IMR-90 (cell line): Measurements from ENCODE around the gene GAREM2. TPM values are rescaled to one million over a fixed set of nuclear protein-coding genes. Genes with fewer than 3 reads are reported as not detected.

Source experiments
- ATAC-seq: fragments of 200-7000 bp; cut with Tn5 transposase; 2 replicates; pipeline ENCODE4 v1.9.1; 2020; ENCODE audit warnings: low read depth, mild to moderate bottlenecking, moderate library complexity
- BruUV-seq: library from RNA; stranded (reverse); fragments of 400-500 nt; replicated peaks from 2 replicates; lab custom pipeline; 2021; lab: Mats Ljungman, UMichigan
- CTCF ChIA-PET: fragments of 300-600 bp; formaldehyde crosslinking; extraction: SDS; loops from one replicate; lab custom pipeline; 2021; ENCODE audit warnings: antibody characterized with exemption; lab: Yijun Ruan, JAX
- POLR2A ChIA-PET: fragments of 300-600 bp; sonication (Branson Sonifier 250); formaldehyde crosslinking; loops from one replicate; lab custom pipeline; 2022; ENCODE audit warnings: antibody characterized with exemption; ENCODE audit not compliant: unreplicated experiment; lab: Charles Lee
- DNase-seq: peaks from one replicate; pipeline ENCODE4 v3.0.0; 2013
- H2AFZ ChIP-seq: replicated peaks from 2 replicates; pipeline ENCODE3; 2013; ENCODE audit warnings: low read length, mild to moderate bottlenecking; ENCODE audit not compliant: poor library complexity
- H2AK5ac ChIP-seq: 2 replicates; pipeline ENCODE4 v1.6.1; 2013; ENCODE audit warnings: low read depth, low read length, inconsistent platforms
- H2AK9ac ChIP-seq: replicated peaks from 2 replicates; pipeline ENCODE3; 2013; ENCODE audit warnings: mild to moderate bottlenecking, low read depth, low read length, moderate library complexity; ENCODE audit not compliant: poor library complexity
- H2BK120ac ChIP-seq: 2 replicates; pipeline ENCODE4 v1.6.1; 2013; ENCODE audit warnings: low read depth, low read length, inconsistent platforms
- H2BK15ac ChIP-seq: 3 replicates; pipeline ENCODE4 v1.6.1; 2013; ENCODE audit warnings: low read depth, low read length, inconsistent platforms
- H2BK20ac ChIP-seq: 2 replicates; pipeline ENCODE4 v1.6.1; 2013; ENCODE audit warnings: low read depth, mild to moderate bottlenecking, inconsistent platforms, low read length, moderate library complexity
- H2BK5ac ChIP-seq: 2 replicates; pipeline ENCODE4 v1.6.1; 2013; ENCODE audit warnings: mild to moderate bottlenecking, low read depth, low read length, inconsistent platforms; ENCODE audit not compliant: poor library complexity, severe bottlenecking
- H3K14ac ChIP-seq: replicated peaks from 2 replicates; pipeline ENCODE4 v1.6.1; 2013; ENCODE audit warnings: low read depth, low read length, inconsistent platforms
- H3K18ac ChIP-seq: 2 replicates; pipeline ENCODE4 v1.6.1; 2013; ENCODE audit warnings: low read depth, low read length, control low read depth
- H3K23ac ChIP-seq: 2 replicates; pipeline ENCODE4 v1.6.1; 2013; ENCODE audit warnings: low read depth, low read length, inconsistent platforms
- H3K27ac ChIP-seq: 2 replicates; pipeline ENCODE4 v1.5.1; 2013; ENCODE audit warnings: mild to moderate bottlenecking, control low read depth, low read length; ENCODE audit not compliant: insufficient read depth
- H3K27me3 ChIP-seq: 2 replicates; pipeline ENCODE4 v1.6.1; 2013; ENCODE audit warnings: low read length; ENCODE audit not compliant: control insufficient read depth, insufficient read depth
- H3K36me3 ChIP-seq: 2 replicates; pipeline ENCODE4 v1.6.1; 2013; ENCODE audit warnings: low read length, mixed read lengths; ENCODE audit not compliant: control insufficient read depth, insufficient read depth
- H3K4ac ChIP-seq: 2 replicates; pipeline ENCODE4 v1.6.1; 2013; ENCODE audit warnings: low read depth, low read length, inconsistent platforms
- H3K4me1 ChIP-seq: 2 replicates; pipeline ENCODE4 v1.6.1; 2013; ENCODE audit warnings: low read length, mixed read lengths; ENCODE audit not compliant: control insufficient read depth, insufficient read depth
- H3K4me2 ChIP-seq: 2 replicates; pipeline ENCODE4 v1.6.1; 2013; ENCODE audit warnings: low read depth, mild to moderate bottlenecking, control low read depth, low read length, moderate library complexity
- H3K4me3 ChIP-seq: 2 replicates; pipeline ENCODE4 v1.5.1; 2013; ENCODE audit warnings: low read depth, mild to moderate bottlenecking, control low read depth, low read length, moderate library complexity; ENCODE audit not compliant: insufficient read depth
- H3K56ac ChIP-seq: 2 replicates; pipeline ENCODE4 v1.6.1; 2013; ENCODE audit warnings: low read length, inconsistent platforms; ENCODE audit not compliant: insufficient read depth; ENCODE audit errors: extremely low read depth
- H3K79me1 ChIP-seq, 2 experiments: 2 replicates each; pipeline ENCODE4 v1.6.1; 2013; ENCODE audit warnings: low read length in 2 of 2, inconsistent platforms in 1 of 2, low read depth in 1 of 2
- H3K9ac ChIP-seq: 2 replicates; pipeline ENCODE4 v1.6.1; 2013; ENCODE audit warnings: low read depth, low read length, control low read depth
- H3K9me1 ChIP-seq: 2 replicates; pipeline ENCODE4 v1.6.1; 2013; ENCODE audit warnings: low read length, inconsistent platforms; ENCODE audit not compliant: insufficient read depth
- H3K9me3 ChIP-seq: 2 replicates; pipeline ENCODE4 v1.6.1; 2013; ENCODE audit warnings: low read length; ENCODE audit not compliant: control insufficient read depth, insufficient read depth
- H4K20me1 ChIP-seq: 2 replicates; pipeline ENCODE4 v1.6.1; 2013; ENCODE audit warnings: low read length, inconsistent platforms; ENCODE audit not compliant: insufficient read depth
- H4K5ac ChIP-seq: 2 replicates; pipeline ENCODE4 v1.6.1; 2013; ENCODE audit warnings: mild to moderate bottlenecking, low read depth, low read length, control low read depth
- H4K8ac ChIP-seq, 2 experiments: 2 replicates each; pipeline ENCODE4 v1.6.1; 2013; ENCODE audit warnings: low read depth in 2 of 2, low read length in 2 of 2, control low read depth in 1 of 2, inconsistent platforms in 1 of 2
- H4K91ac ChIP-seq: 2 replicates; pipeline ENCODE4 v1.6.1; 2013; ENCODE audit warnings: low read depth, low read length, inconsistent platforms; ENCODE audit not compliant: insufficient read depth
- BHLHE40 ChIP-seq: fragments of 150-350 bp; IDR thresholded peaks from 2 replicates; pipeline ENCODE4 v1.6.1; 2016; ENCODE audit warnings: mild to moderate bottlenecking, low read depth, low read length
- CHD1 ChIP-seq: IDR thresholded peaks from 2 replicates; pipeline ENCODE4 v1.6.1; 2012; ENCODE audit warnings: low read depth, low read length, improper control_type of control experiment
- MXI1 ChIP-seq: IDR thresholded peaks from 2 replicates; pipeline ENCODE4 v1.6.1; 2012; ENCODE audit warnings: low read depth, mild to moderate bottlenecking, low read length, moderate library complexity, borderline replicate concordance
- POLR2A ChIP-seq: IDR thresholded peaks from 2 replicates; pipeline ENCODE4 v1.6.1; 2012; ENCODE audit warnings: mild to moderate bottlenecking, low read depth, low read length
- RAD21 ChIP-seq: IDR thresholded peaks from 2 replicates; pipeline ENCODE4 v1.6.1; 2012; ENCODE audit warnings: low read length, improper control_type of control experiment
- RFX5 ChIP-seq: IDR thresholded peaks from 2 replicates; pipeline ENCODE4 v1.8.0; 2012; ENCODE audit warnings: low read depth, mild to moderate bottlenecking, low read length, moderate library complexity
- SMC3 ChIP-seq: fragments of 150-350 bp; IDR thresholded peaks from 2 replicates; pipeline ENCODE4 v1.6.1; 2016; ENCODE audit warnings: low read depth, mild to moderate bottlenecking, antibody characterized with exemption, low read length, moderate library complexity
- WGBS, 2 experiments: methylation state at CpG; one replicate each; pipeline versions ENCODE4 v1.1.5 to v1.1.7; 2013; ENCODE audit warnings: missing lambda C conversion rate in 2 of 2; ENCODE audit not compliant: insufficient read length in 1 of 2; ENCODE audit errors: extremely low coverage in 2 of 2; 5-methylcytosine and 5-hydroxymethylcytosine counted together
- dilution Hi-C: fragments of 300-500 bp; cut with HindIII; formaldehyde crosslinking; loops from one replicate; pipeline ENCODE4 v1.14.3; 2018; ENCODE audit warnings: low sequenced_read_pairs; ENCODE audit not compliant: unreplicated experiment
- in situ Hi-C: fragments of 300-500 bp; cut with MboI; formaldehyde crosslinking; loops from 3 replicates; pipeline ENCODE4 v1.14.3; 2019; ENCODE audit warnings: low sequenced_read_pairs, inconsistent platforms, mixed read lengths
- intact Hi-C: fragments of 100-400 bp; cut with micrococcal nuclease; formaldehyde crosslinking; loops from 2 replicates; pipeline ENCODE4 v1.10.0; 2022
- polyA plus RNA-seq, 3 experiments: library from polyadenylated mRNA; depleted of rRNA; stranded (reverse); fragments of >200 nt; gene quantifications; 2 replicates each; pipeline ENCODE4 v1.2.3, GENCODE V29; 2012; ENCODE audit warnings: low replicate concordance in 1 of 3
- total RNA-seq: library from RNA; depleted of rRNA; stranded (reverse); fragments of >200 nt; gene quantifications from 2 replicates; pipeline ENCODE4 v1.2.3, GENCODE V29; 2012
- TF ChIP-seq, protein P1 (sequence below): fragments of 150-350 bp; IDR thresholded peaks from 2 replicates; pipeline ENCODE4 v1.6.1; 2017; ENCODE audit warnings: mild to moderate bottlenecking, antibody characterized with exemption, low read length, low read depth
- TF ChIP-seq, protein P2 (sequence below): conservative IDR thresholded peaks from 2 replicates; pipeline ENCODE4 v1.5.1; 2012; ENCODE audit warnings: mild to moderate bottlenecking, low read depth, low read length, improper control_type of control experiment

The GAREM2 gene
- total and polyA plus RNA-seq, 2 of the 4 experiments (the other 2 are of a cell fraction) = 0.36 to 1.8 TPM

DNA sequence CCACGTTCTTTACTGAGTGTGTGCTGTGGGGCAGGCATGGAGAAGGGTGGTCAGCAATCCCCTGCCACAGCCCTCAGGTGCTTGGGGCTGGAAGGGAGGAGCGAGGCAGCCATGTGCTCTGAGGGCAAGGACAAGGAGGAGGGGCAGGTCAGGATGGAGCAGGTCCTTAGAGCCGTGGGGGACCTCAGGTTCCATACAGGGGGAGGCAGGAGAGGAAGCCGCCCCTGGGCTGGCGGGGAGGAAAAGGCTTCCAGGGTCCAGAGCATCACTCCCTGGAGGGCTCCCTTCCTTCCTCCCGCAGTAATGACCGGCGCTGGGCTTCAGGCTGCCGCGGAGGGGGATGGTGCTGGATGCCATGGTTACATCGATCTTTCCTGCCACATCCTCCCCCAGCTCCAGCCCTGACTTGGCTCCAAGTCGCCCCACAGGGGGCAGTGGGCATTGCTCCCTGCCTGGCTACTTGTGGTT is 6.6 kb downstream of the GAREM2 start:
- CTCF ChIA-PET = no interaction called here
- H3K18ac ChIP-seq = no peak overlapping the region
- intact Hi-C loops = no loop called here
- TF ChIP-seq, protein P1, sequence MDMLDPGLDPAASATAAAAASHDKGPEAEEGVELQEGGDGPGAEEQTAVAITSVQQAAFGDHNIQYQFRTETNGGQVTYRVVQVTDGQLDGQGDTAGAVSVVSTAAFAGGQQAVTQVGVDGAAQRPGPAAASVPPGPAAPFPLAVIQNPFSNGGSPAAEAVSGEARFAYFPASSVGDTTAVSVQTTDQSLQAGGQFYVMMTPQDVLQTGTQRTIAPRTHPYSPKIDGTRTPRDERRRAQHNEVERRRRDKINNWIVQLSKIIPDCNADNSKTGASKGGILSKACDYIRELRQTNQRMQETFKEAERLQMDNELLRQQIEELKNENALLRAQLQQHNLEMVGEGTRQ = no peak
- TF ChIP-seq BHLHE40 (no peak), RAD21 (no peak), SMC3 (no peak), RFX5 (no peak), POLR2A (no peak), CHD1 (no peak), MXI1 (no peak)
- TF ChIP-seq, protein P2, sequence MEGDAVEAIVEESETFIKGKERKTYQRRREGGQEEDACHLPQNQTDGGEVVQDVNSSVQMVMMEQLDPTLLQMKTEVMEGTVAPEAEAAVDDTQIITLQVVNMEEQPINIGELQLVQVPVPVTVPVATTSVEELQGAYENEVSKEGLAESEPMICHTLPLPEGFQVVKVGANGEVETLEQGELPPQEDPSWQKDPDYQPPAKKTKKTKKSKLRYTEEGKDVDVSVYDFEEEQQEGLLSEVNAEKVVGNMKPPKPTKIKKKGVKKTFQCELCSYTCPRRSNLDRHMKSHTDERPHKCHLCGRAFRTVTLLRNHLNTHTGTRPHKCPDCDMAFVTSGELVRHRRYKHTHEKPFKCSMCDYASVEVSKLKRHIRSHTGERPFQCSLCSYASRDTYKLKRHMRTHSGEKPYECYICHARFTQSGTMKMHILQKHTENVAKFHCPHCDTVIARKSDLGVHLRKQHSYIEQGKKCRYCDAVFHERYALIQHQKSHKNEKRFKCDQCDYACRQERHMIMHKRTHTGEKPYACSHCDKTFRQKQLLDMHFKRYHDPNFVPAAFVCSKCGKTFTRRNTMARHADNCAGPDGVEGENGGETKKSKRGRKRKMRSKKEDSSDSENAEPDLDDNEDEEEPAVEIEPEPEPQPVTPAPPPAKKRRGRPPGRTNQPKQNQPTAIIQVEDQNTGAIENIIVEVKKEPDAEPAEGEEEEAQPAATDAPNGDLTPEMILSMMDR = no peak
- ATAC-seq (no peak), DNase-seq (no peak)
- no peak overlapping the region for H3K27ac ChIP-seq
- dilution Hi-C loops = no loop called here
- H3K9me1 ChIP-seq = no peaks in the 10 kb centered on the region
- peak overlapping the region; percentile 45; the same call in 1 of the 2 replicates for H3K23ac ChIP-seq
- H3K4ac ChIP-seq = no peak overlapping the region; the same call in 1 of the 2 replicates
- H2BK120ac ChIP-seq = no peak overlapping the region
- no TSS peak for BruUV-seq
- no peak overlapping the region for H2BK5ac ChIP-seq
- H2AK9ac ChIP-seq = peak overlapping the region; percentile 5
- H3K14ac ChIP-seq = no peak overlapping the region
- no peak overlapping the region; a peak in 2 of 4 replicates for H4K8ac ChIP-seq
- H3K36me3 ChIP-seq = no peaks in the 10 kb centered on the region
- peaks cover 20% of the 10 kb centered on the region for H3K27me3 ChIP-seq
- H4K20me1 ChIP-seq = no peaks in the 10 kb centered on the region
- no peak overlapping the region for H2AK5ac ChIP-seq
- no peak overlapping the region for H2BK15ac ChIP-seq
- H4K5ac ChIP-seq = no peak overlapping the region
- H2AFZ ChIP-seq = peak overlapping the region; percentile 90
- no peaks in the 10 kb centered on the region for H3K4me1 ChIP-seq
- H3K9me3 ChIP-seq = no peaks in the 10 kb centered on the region
- in situ Hi-C loops = no loop called here
- H3K79me1 ChIP-seq = no peaks in the 10 kb centered on the region
- H3K4me3 ChIP-seq = no peak overlapping the region
- H3K9ac ChIP-seq = no peak overlapping the region
- no peak overlapping the region for H4K91ac ChIP-seq
- no peak overlapping the region for H3K4me2 ChIP-seq
- H2BK20ac ChIP-seq = no peak overlapping the region
- POLR2A ChIA-PET = no interaction called here
- WGBS, 2 experiments = no CpG with 5 or more reads among the region's 12 CpGs
- H3K56ac ChIP-seq = no peak overlapping the region
